OCI-LY1 (cell line): ENCODE data around the gene SLC22A23.

ENCODE experiments used
- H2AFZ ChIP-seq: fragments of 200-600 bp; sonication (generic), shearing (Covaris generic); 2 replicates; pipeline ENCODE4 v1.6.0; 2014; ENCODE audit warnings: antibody characterized with exemption, mild to moderate bottlenecking, low read length
- H3F3A ChIP-seq: fragments of 200-600 bp; sonication (generic), shearing (Covaris generic); 2 replicates; pipeline ENCODE4 v1.6.0; 2014; ENCODE audit warnings: mild to moderate bottlenecking, antibody characterized with exemption, low read length, moderate library complexity; ENCODE audit not compliant: insufficient read depth
- H3K27ac ChIP-seq: fragments of 200-600 bp; sonication (generic); 2 replicates; pipeline ENCODE4 v1.5.1; 2014; ENCODE audit warnings: low read length, mixed run types, mild to moderate bottlenecking, low read depth; ENCODE audit not compliant: poor library complexity, severe bottlenecking
- H3K27me3 ChIP-seq: fragments of 200-600 bp; sonication (generic); 2 replicates; pipeline ENCODE4 v1.6.0; 2014; ENCODE audit warnings: antibody characterized with exemption, mild to moderate bottlenecking, low read length, moderate library complexity; ENCODE audit not compliant: insufficient read depth
- H3K36me3 ChIP-seq: fragments of 200-600 bp; sonication (generic); 2 replicates; pipeline ENCODE4 v1.6.1; 2014; ENCODE audit warnings: mild to moderate bottlenecking, antibody characterized with exemption, low read length, moderate library complexity, mixed read lengths; ENCODE audit not compliant: insufficient read depth
- H3K4me1 ChIP-seq: fragments of 200-600 bp; sonication (generic); 2 replicates; pipeline ENCODE4 v1.5.1; 2014; ENCODE audit warnings: mild to moderate bottlenecking, low read length, moderate library complexity; ENCODE audit not compliant: insufficient read depth, severe bottlenecking
- H3K4me2 ChIP-seq: fragments of 200-600 bp; sonication (generic), shearing (Covaris generic); 2 replicates; pipeline ENCODE4 v1.6.1; 2014; ENCODE audit warnings: low read length
- H3K4me3 ChIP-seq: fragments of 200-600 bp; sonication (generic); 2 replicates; pipeline ENCODE4 v1.5.1; 2014; ENCODE audit warnings: low read length, low read depth, mild to moderate bottlenecking, mixed read lengths; ENCODE audit not compliant: poor library complexity, severe bottlenecking
- H3K79me2 ChIP-seq: fragments of 200-600 bp; shearing (Covaris generic); 2 replicates; pipeline ENCODE4 v1.6.1; 2016; ENCODE audit warnings: mixed run types, low read length, mixed read lengths; ENCODE audit not compliant: insufficient read depth
- H3K9ac ChIP-seq: fragments of 200-600 bp; sonication (generic), shearing (Covaris generic); 2 replicates; pipeline ENCODE4 v1.6.1; 2014; ENCODE audit warnings: mild to moderate bottlenecking, low read length, mixed read lengths
- H3K9me2 ChIP-seq: fragments of 200-600 bp; sonication (generic), shearing (Covaris generic); 2 replicates; pipeline ENCODE4 v1.6.1; 2014; ENCODE audit warnings: low read depth, mild to moderate bottlenecking, low read length, mixed read lengths
- H3K9me3 ChIP-seq: fragments of 200-600 bp; shearing (Covaris generic); 2 replicates; pipeline ENCODE4 v1.6.1; 2014; ENCODE audit warnings: low read length, mixed read lengths
- H4K20me1 ChIP-seq: fragments of 200-600 bp; sonication (generic), shearing (Covaris generic); 2 replicates; pipeline ENCODE4 v1.6.0; 2016; ENCODE audit warnings: mild to moderate bottlenecking, low read length; ENCODE audit not compliant: insufficient read depth
- EZH2 ChIP-seq: fragments of 200-600 bp; sonication (generic), shearing (Covaris generic); IDR thresholded peaks from 2 replicates; pipeline ENCODE4 v1.8.0; 2017; ENCODE audit warnings: borderline replicate concordance, mixed run types, mild to moderate bottlenecking, antibody characterized with exemption, low read length, moderate library complexity, mixed read lengths
- TF ChIP-seq, protein P1 (sequence below): fragments of 200-600 bp; sonication (generic), shearing (Covaris generic); IDR thresholded peaks from 2 replicates; pipeline ENCODE4 v1.5.1; 2017; ENCODE audit warnings: mild to moderate bottlenecking, antibody characterized with exemption, low read length, moderate library complexity, mixed read lengths

SLC22A23 gene

DNA sequence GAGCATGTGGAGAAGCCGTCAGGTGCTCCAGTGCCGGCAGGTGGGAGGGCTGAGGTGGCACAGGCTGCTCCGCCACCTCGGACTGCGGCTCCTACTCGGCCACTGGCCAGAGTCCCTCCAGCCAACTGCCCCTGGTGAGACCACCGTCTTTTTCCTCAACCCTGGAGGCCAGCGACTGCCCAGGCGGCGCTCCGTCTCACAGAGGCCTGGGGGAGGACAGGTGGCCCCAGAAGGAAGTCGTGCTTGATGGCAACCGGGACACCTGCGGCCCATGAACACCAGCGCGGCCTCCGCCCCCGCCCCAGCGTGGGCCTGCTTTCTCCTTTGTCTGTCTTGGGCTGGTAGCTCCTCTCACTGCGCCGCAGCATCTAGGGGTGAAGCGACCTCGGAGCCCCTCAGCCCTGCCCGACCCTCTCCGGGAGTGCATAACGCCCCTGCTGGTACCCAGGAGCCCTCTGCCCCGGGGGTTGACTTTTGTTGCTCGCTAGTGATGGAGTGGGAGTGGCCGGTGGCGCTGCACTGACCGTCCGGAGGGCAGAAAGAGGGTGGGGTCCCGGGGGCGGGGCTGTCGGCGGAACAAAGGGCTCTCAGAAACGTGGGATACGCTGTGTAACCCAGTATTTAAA is 228.7 kb downstream of the SLC22A23 start:
- no peaks in the 10 kb centered on the region for H3K36me3 ChIP-seq
- H3K27me3 ChIP-seq = peaks cover 6% of the 10 kb centered on the region
- no peaks in the 10 kb centered on the region for H3F3A ChIP-seq
- H2AFZ ChIP-seq = no peak overlapping the region
- H3K9me3 ChIP-seq = no peaks in the 10 kb centered on the region
- peak overlapping the region; percentile 51 for H3K4me3 ChIP-seq
- no peaks in the 10 kb centered on the region for H3K9me2 ChIP-seq
- H3K9ac ChIP-seq = no peak overlapping the region
- H3K27ac ChIP-seq = no peak overlapping the region
- peak overlapping the region; percentile 84 for H3K4me2 ChIP-seq
- no peaks in the 10 kb centered on the region for H4K20me1 ChIP-seq
- TF ChIP-seq, protein P1, sequence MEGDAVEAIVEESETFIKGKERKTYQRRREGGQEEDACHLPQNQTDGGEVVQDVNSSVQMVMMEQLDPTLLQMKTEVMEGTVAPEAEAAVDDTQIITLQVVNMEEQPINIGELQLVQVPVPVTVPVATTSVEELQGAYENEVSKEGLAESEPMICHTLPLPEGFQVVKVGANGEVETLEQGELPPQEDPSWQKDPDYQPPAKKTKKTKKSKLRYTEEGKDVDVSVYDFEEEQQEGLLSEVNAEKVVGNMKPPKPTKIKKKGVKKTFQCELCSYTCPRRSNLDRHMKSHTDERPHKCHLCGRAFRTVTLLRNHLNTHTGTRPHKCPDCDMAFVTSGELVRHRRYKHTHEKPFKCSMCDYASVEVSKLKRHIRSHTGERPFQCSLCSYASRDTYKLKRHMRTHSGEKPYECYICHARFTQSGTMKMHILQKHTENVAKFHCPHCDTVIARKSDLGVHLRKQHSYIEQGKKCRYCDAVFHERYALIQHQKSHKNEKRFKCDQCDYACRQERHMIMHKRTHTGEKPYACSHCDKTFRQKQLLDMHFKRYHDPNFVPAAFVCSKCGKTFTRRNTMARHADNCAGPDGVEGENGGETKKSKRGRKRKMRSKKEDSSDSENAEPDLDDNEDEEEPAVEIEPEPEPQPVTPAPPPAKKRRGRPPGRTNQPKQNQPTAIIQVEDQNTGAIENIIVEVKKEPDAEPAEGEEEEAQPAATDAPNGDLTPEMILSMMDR = no peak
- TF ChIP-seq EZH2 = no peak
- H3K79me2 ChIP-seq = no peaks in the 10 kb centered on the region
- H3K4me1 ChIP-seq = peaks cover 26% of the 10 kb centered on the region

DNA sequence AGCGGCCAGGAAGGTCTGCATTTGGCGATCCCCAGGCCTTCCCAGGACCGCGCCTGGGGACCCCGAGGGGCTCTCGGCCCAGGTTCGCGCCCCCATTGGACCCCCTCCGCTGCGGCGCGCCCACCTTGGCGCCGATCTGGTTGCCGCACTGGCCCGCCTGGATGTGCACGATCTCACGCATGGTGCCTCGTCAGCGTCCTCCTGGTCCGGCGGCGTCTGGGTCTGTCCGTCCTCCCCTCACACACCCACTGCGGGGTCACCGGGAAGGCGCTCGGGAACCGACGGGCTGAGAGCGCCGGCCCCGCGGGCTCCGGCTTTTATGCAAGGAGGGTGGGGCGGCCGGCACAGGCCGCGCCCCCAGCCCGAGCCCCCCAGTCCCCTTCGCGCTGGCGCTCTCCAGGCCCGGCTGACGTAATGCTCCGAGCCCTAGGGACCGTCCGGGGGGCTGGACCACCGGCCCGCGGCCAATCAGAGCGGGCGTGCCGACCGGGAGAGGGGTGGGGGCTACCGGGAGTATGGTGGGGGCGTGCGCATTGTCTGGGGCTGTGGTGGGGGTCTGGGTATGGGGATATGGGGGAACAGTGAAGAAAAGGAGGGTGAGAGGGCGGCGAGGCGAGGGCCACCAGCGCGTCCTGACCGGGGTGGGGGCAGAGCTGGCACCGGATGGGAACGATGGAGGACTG is 229.3 kb downstream of the SLC22A23 start, which contains the start of gene TUBB2B:
Gene TUBB2B (minus strand): TSS at position 291 of the 683 bp plus-strand sequence. CDS start 110 bp downstream, at position 181.
- no peaks in the 10 kb centered on the region for H3F3A ChIP-seq

DNA sequence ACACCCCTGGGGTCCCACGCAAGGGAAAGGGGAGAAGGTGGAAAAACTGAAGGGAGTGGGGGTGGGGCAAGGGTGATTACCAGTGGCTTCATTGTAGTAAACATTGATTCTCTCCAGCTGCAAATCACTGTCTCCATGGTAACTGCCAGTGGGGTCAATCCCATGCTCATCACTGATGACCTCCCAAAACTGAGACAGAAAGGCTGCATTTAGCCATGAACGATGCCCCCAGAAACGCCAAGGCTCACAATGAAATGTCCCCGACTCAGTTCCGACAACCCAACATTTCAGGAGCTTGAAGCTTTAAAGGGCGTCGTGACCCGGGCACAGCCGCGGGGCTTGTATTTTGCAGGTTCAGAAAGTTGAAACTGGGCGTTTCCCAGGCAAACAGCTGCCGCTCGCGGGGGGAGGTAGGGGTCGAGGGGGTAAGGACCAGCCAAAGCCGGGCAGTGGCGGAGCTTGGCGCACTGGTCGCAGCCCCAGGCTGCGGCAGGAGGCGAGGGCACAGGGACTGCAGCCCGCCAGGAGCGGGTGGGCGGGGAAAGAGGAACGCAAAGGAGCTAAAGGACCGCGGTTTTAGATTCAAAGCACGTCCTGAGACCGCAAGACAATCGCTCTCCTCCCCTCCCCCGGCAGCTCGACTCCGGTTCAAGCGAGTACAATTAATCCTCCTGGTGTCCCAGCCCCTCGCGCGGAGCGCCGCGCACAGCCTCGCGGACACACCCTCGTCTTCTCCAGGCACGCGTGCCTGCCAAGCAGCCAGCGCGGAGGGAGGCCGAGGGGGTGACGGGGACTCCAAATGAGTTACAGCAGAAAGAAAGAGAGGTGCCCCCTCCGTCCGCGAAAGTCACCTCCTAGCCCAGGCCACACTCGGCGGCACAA is 230.1 kb downstream of the SLC22A23 start:
- peak overlapping the region; percentile 84 for H3K4me2 ChIP-seq
- peaks cover 26% of the 10 kb centered on the region for H3K4me1 ChIP-seq
- no peak for TF ChIP-seq EZH2
- TF ChIP-seq, protein P1 = no peak
- no peak overlapping the region for H2AFZ ChIP-seq
- H3K9me2 ChIP-seq = no peaks in the 10 kb centered on the region
- no peaks in the 10 kb centered on the region for H3K9me3 ChIP-seq
- no peaks in the 10 kb centered on the region for H4K20me1 ChIP-seq
- H3K36me3 ChIP-seq = no peaks in the 10 kb centered on the region
- H3K27me3 ChIP-seq = peaks cover 3% of the 10 kb centered on the region
- no peak overlapping the region for H3K27ac ChIP-seq
- H3K4me3 ChIP-seq = peak overlapping the region; percentile 51
- H3F3A ChIP-seq = no peaks in the 10 kb centered on the region
- H3K9ac ChIP-seq = no peak overlapping the region
- H3K79me2 ChIP-seq = no peaks in the 10 kb centered on the region

More for the DNA sequence above, 229.3 kb downstream of the SLC22A23 start, which contains the start of gene TUBB2B:
- H3K4me3 ChIP-seq = peak within 1 kb of the TSS; percentile 51
- no peaks in the 10 kb centered on the region for H3K9me2 ChIP-seq
- no peak within 1 kb of the TSS for H3K27ac ChIP-seq
- H2AFZ ChIP-seq = no peak within 1 kb of the TSS
- no peaks in the 10 kb centered on the region for H3K79me2 ChIP-seq
- H4K20me1 ChIP-seq = no peaks in the 10 kb centered on the region
- TF ChIP-seq, protein P1 = no peak
- no peak for TF ChIP-seq EZH2
- H3K4me2 ChIP-seq = peak within 1 kb of the TSS; percentile 84
- H3K9me3 ChIP-seq = no peaks in the 10 kb centered on the region
- peaks cover 6% of the 10 kb centered on the region for H3K27me3 ChIP-seq
- peaks cover 26% of the 10 kb centered on the region for H3K4me1 ChIP-seq
- no peaks in the 10 kb centered on the region for H3K36me3 ChIP-seq
- H3K9ac ChIP-seq = no peak within 1 kb of the TSS
